CD4-positive, alpha-beta T cell treated with Interleukin-2 at 100 ng/mL for 4 hours (primary cell): ENCODE measurements around the gene SLC6A4.
"Not testable (repeated sequence)": the region's sequence is repeated elsewhere in the genome, so short reads cannot be mapped to it uniquely, and the experiment has no call there.

Experiments used
- DNase-seq: peaks from one replicate; pipeline ENCODE4 v3.0.0-alpha.2; 2020; ENCODE audit warnings: low spot score

Gene SLC6A4

DNA sequence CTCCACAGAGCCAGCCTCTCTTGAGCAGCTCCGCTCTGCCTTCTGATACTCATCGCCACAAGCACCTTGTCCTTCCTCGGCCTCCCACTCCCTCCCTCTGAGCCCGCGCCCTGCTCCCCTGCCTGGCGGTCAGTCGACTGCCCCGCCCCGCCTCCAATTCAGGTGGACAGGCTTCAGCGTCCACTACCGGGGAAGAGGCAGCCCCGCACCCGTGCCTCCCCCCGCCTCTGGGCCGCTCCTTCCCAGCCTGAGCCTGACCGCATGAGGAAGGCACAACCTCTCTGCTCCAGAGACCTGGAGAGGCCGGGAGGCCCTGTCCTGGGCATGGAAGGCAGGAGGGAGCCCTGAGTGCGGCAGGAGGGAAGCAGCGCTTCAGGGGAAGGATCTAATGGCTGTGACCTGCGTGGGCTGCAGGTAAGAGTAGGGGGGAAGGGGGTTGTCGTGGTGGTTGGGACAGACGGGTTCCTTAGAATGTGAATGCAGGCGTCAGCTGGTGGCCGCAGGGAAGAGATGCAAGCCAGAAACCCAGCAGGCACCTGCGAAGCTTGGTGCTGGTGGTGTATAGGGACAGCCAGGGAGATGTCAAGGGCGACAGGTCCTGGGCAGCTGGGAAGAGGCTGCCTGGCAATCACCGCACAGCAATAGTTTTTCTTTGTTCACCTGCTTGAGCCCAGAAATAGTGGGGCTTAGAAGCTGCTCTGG is 3.0 kb upstream of the SLC6A4 start:
- DNase-seq = no peak

DNA sequence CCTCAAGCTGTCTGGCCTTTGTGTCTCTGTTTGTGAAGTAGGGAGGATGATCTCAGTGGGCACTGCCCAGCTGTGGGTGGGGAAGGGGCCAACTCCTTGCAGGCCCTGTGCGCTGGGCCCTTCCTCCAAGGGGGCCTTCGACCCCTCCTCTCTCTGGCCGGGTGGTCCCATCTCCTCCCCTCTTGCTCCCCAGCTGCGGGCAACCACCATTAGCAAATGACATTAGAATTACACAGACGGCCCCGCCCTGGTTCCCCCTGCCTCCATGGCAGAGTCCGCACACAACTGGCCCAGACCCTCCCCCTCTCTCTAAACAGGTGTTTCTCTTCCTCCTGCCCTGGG is 2.5 kb upstream of the SLC6A4 start:
- no peak for DNase-seq

DNA sequence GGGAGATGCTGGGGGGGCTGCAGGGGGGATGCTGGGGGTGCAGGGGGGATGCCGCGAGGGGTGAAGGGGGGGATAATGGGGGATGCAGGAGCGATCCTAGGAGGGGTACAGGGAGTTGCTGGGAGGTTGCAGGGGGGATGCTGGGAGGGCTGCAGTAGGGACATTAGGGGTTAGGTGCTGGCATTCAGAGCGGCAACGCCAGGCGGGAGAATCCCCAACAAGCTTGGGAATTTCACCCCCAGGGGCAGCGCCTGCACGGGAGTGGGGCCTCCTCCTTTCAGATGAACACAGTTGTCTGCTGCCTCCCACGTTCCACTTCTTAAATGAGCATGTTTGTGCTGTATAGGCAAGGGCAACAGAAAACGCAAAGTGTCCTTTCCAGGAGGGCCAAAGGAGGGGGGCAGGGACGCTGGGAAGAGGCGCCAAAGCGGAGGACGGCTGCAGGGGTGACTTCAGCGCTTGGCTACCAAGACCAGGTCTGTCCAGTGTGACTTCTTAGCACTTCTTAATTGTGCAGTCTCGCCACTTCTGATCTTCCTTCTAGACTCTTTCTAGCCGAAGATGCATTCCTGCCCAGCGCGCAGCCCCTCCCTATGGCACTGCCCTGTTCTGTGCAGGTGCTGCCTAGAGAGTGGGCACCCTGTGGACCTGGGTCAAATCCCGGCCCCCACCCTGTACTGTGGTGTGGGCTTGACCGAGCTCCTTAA is 2.0 kb upstream of the SLC6A4 start:
- DNase-seq = no peak

DNA sequence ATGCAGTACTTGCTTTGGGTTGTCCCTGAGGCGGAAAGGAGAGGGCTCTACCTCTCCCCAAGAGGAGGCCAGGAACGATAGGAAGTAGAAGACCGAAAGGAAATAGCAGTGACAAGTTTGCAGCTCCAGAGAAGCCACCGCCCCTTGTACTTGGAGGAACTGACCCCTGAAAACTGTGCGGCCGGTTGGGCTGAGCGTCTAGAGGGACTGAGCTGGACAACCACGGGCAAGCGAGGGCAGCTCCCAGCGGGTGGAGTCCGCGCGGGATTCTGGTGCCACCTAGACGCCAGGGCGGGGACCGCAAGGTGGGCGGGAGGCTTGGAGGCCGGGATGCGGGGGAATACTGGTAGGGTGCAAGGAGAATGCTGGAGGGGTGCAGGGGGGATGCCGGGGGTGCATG is 1.3 kb upstream of the SLC6A4 start:
- DNase-seq = no peak

DNA sequence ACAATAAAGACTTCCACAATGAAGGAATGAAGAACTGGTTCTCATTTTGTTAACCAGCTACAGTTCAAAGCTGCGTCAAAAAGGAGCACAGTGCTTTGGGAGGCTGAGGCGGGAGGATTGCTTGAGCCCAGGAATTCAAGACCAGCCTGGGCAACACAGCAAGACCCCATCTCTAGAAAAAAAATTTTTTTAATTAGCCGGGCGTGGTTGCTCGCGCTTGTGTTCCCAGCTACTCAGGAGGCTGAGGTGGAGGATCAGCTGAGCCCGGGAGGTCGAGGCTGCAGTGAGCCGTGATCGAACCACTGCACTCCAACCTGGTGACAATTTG is 764 bp upstream of the SLC6A4 start:
- no peak for DNase-seq

DNA sequence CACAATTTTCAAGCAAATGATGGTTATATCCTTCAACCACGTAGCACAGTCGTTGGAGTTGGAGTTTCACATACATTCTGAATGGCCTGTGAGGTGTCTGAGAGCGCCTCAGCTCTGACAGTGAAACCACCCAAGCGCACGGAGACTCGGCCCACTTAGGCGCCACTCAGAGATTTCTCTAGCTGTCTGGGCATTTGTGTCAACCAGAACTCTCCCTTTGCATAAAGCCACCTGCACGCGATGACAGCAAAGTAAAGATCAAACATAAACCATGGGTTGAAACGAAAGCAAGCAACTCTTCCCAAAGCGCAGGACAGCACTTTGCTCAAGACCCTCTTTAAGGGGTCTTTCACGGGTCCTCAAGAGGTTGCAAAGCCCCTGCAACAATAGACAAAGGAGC is 533 bp downstream of the SLC6A4 start:
- no peak for DNase-seq

DNA sequence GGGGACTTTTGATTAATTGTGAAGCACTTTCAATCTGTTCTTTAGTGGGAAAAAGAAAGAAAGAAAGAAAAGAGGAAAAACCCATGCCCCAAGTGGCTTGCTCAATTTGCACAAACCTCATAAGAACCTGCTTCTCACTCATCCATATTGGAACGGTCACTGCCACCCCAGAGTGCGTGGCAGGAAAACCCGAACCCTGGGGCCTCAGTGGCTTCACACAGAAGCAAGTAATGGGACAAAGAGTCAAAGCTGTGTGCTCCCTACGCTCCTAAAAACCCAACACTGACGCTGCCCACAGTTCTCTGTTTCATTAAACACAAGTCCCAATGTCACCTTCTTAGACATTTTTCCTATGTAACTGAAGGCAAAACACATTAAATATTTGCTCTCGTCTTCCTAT is 1.2 kb downstream of the SLC6A4 start:
- no peak for DNase-seq

DNA sequence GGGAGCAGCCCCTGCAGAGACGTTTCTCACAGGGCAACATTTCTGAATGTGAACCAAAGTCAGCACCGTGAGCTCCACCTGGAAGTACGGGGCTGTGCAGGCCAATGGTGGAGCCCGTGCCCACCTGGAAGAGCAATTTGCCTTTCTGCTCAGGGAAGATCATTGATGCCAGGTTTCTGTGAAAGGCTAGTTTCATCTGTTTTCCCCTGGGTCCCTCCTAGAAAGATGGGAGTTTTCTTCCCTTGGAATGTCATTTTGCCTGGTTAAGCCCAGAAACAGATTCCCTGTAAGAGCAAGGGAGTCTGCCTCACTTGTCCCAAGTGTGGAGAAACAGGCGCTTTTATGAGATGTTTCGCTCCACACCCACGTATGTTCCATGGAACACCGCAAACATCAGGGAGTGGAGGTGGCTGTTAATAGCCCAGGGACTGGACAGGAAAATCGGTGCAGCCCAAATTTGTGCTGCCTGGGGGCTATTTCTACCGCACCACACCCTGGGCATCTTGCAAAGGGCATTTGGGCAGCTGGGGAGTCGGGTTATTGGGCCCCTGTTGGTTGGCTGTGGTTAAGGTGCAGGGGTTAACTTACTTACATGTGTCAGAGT is 2.6 kb downstream of the SLC6A4 start:
- DNase-seq = no peak

DNA sequence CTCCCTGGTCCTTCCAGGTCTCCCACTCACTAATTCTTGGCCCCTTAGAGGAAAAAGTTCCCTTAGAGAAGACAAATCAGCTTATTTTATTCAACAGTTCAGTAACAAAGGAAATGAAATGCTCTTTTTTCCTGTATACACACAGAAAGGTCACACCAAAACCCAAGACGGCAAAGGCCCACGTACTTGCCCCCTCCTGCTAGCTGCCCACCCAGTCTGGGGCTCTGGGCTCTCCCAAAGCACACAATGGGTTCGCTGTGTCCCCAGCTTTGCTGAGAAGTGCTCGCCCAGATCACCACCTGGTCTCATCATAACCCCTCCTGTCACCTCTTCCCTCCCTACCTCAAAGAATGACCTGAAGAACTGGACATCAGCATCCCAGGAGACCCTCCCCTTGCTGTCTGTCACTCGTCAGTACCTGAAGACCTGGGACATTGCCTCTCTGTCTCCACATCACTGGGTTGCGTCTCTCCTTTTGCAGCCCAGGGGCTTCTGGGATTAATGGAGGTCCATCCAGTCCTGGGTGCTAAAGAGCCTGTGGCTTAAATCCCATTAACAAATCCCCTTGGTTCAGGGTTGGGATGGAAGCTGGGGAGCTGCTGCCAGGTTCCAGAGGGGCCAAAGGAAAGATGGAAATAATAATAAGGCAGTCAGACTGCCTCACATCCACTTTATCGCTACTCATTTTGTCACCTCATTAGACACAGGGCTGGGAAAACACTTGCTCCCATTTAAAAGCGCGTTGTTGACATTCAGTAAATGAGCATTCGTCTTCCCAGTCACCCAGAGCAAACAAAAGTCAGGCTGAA is 3.3 kb downstream of the SLC6A4 start:
- DNase-seq = no peak

DNA sequence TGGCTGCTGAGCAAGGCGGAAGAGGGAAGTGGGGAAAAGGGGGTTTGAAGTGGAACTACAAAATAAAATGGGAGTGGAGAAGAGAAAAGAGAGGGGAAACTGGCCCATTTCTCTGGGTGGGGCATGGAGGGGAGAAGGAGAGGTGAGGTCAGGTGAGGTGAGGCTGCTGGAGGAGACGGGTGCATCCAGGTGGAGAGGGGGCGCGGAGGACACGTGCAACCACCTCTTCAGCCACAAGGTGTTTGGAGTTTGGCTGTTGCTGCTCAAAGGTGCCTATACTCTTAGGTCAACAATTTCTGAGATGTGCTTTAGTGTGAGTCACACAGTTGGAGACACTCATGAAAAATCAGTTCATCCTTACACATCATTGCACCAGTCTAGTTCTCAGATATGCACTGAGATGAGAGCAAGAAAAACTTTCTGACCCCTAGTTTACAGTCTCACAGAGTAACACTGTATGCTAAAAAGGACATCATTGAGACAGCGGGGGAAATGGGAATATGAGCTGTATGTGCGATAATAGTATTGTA is 4.8 kb downstream of the SLC6A4 start:
- DNase-seq = no peak

DNA sequence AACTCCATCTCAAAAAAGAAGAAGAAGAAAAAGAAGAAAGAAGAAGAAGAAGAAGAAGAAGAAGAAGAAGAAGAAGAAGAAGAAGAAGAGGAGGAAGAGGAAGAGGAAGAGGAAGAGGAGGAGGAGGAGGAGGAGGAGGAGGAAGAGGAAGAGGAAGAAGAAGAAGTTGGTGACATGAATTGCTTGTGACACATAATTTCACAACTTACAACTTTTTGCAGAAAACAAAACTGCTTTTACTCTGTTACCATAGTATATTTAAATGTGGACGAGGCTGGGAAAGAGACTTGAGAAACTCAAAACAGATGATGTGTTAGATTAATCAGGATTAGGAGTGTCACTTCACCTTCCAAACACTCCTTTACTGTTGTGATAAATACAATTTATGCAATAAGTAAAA is 5.5 kb downstream of the SLC6A4 start:
- not testable (repeated sequence) for DNase-seq

DNA sequence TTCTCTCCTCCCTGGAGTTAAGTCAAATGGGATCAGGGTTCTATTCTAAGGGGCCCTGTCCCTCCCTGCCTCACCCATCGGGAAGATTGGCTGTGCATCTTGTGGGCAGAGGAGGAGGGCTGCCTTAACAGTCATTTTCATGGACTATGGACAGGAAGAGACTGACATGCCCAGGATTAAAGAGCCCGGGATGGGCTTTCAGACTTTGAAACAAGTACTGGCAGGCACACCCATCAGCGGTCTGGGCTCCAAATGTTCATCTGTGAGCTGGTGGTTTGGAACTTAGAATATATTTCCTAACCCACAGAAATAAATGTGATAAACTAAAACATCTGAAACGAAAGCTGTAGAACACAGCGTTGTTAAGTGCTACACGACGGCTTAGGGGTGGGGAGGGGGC is 6.5 kb downstream of the SLC6A4 start:
- no peak for DNase-seq

DNA sequence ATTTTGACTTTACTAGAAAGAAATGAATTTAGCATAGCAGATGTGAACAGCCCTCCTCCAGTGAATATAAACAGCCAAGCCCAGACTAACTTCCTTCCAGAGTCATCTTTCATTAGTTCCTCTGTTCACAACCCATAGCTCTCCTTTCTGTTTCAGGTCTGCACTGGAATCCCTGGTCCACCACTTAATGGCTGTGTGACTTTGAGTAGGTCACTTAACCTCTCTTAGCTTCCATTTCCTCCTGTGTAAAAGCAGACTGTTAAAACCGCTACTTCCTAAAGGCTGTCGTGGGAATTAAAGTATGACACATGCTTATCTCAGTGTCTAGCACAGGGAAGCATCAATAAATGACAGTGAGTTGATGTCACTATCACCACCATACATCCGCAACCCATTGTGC is 7.5 kb downstream of the SLC6A4 start:
- no peak for DNase-seq

DNA sequence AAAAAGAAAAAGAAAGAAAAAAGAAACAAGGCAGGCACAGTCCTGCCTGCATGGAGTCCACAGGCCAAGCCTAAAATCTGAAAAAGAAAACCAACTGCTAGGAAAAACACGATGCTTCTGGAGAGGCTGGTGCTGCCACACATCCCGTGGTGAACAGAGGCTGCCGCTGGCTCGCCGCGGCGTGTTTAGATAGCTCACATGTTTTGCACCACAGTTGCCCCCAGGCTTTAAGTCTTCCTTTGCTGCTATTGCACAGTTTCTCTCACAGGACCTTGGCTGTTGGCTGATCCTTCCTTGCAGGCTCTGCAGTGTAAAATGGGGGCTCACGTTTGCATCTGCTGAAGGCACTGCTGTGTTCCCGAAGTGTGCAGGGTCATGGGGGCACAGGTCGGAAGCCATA is 8.6 kb downstream of the SLC6A4 start:
- DNase-seq = no peak

DNA sequence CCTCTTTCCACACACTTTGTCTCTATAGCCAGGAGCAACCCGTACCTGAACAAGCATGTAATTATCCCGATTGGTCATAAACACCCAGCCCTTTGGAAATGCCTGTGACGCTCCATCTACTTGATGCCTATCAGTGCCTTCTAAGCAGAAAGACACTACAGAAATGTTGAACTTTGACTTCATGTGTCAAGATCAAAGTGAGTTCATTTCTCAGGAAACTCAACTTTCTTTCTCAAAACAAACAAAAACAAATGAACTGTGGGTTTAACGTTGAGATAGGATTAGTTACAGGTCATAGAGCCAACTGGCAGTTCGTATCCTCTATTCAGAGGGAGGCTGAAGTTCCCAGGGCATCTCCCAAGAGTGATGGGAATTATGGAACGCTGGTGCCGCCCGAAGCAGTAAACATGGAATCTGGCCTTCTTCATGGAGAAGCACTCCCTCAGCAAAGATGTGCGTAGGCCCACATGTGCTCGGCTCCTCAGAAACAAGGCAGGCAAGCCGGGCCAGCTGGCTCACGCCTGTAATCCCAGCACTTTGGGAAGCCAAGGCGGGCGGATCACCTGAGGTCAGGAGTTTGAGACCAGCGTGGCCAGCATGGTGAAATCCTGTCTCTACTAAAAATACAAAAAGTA is 9.5 kb downstream of the SLC6A4 start:
- no peak for DNase-seq

DNA sequence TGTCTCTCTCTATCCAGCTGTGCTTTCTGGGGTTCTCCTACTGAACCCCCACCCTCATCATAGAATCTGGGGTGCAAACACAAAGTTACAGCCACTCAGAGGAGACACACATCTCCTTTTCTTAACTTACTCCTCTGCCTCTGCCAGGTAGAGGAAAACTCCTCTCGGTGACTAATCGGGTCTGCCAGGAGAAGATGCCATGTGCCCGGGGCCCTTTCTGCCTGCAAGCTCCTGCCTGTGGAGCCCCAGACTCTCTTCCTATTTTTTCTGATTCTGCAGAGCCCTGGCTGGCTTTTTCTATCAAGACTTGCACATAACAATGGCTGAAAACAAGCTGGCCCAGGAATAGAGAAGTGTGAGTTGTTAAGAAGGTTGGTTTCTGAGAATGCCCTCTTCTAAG is 10.4 kb downstream of the SLC6A4 start:
- no peak for DNase-seq

DNA sequence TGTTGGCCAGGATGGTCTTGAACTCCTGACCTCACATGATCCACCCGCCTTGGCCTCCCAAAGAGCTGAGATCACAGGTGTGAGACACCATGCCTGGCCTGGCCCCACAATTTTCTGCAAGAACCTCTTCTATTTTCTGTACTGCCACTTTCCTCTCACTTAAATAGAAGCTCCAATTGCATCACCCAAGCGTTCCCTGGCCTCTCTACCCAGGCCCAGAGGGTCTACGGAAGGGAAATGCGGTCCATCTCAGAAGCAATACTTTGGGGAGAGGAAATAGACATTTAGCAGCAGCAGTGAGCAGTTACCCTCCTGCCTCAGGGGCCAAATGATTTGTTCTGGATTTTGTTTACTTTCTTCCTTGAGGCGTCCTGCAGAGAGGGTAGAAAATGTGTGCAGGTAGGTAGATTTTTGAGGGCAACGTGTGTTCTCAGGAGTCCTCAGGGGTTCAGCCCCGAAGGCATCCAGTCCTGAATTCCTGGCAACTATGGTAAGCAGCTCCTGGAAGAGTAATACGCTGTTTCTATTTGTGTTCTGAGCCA is 11.0 kb downstream of the SLC6A4 start:
- no peak for DNase-seq

DNA sequence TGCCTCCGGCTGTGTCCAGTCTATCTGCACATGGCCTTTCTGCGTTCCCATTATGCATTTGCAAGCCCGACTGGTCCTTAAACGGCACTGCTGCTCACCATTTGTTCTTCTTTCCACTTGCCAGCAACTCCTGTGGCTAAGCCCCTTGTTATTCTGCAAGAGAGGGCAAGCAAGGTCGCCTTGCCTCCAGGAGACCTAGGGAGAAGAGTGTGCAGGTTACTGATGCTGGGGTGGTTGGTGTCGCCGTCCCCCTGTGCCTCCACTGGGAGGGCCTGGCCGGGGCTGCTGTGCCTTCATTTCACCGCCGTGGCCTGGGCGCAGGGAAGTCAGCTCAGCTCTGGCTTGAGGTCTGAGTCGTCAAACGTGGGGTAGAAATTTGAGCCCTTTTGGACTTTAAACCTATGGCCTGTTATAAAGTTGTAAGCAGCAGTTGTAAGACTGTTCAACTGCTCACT is 12.7 kb downstream of the SLC6A4 start:
- no peak for DNase-seq

DNA sequence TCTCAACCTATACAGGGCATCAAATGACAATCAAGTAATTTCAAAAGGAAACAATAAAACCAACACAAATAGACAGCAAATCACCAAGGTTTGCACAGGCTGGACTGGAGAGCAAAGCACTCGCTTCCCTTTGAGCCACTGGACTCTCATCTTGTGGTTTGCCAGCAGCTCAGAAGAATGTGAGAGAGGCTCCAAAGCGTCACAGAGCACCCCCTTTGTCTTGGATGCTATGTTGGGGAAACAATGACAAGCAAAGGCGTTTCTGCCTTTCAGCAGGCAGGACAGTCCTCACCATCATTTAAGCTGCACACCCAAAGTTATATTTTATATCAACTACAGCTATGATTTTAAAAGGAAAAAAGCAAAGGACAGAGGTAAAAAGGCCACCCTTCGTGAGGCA is 13.2 kb downstream of the SLC6A4 start:
- no peak for DNase-seq

DNA sequence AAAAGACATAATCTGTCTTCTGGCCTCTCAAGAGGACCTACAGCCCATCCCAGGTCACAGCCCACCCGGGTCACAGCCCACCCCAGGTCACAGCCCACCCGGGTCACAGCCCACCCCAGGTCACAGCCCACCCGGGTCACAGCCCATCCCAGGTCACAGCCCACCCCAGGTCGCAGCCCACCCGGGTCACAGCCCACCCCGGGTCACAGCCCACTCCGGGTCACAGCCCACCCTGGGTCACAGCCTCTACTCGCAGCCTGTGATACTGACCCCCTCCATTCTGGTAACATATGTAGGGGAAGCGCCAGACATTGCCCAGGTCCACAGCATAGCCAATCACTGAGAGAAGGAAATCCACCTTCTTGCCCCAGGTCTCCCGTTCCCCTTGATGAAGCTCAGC is 14.2 kb downstream of the SLC6A4 start:
- DNase-seq = no peak

DNA sequence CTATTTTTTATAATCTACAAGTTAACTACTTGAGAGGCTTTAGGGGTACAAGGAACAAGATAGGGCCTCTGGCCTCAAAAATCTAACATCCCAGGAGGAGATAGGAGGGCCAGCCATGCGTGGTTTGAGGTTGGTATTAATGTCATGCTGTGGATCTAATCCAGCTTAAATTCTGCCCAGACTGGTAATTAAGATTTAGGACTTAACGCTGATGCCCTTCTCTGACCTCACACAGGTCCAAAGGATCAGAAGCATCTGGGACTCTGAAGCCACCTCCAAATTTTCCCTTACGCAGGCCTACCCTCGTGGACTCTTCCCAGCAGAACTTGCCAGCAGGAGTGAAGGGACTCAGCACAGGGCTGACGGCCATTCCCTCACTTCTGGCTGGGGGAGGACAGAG is 15.1 kb downstream of the SLC6A4 start:
- no peak for DNase-seq

DNA sequence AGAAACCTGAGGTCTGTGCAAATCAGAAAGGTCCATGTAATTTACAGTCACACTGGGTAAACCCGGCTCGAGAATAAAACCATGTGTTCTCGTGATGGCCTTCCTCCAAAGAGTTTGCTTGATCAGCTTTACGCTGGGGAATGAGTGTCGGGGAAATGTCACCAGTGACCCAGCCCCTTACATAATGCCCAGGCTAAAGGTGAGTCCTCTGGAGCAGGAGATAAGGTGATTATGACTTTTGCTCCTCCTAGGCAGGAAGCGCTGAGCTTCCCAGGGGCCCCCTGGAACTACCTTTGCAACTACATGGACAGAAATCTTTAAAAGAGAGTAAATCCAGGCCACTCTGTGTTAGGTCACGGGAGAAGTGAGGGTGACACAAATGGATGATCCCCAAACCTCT is 15.7 kb downstream of the SLC6A4 start:
- no peak for DNase-seq
